NT2/D1 (cell line): ENCODE data around the gene TM9SF4.
"Not testable (repeated sequence)": the region's sequence is repeated elsewhere in the genome, so short reads cannot be mapped to it uniquely, and the experiment has no call there.

Source experiments
- DNase-seq: peaks from one replicate; pipeline ENCODE4 v3.0.0-alpha.2; 2011; ENCODE audit warnings: low read depth, low spot score
- H3K27me3 ChIP-seq: 2 replicates; pipeline ENCODE4 v1.6.0; 2011; ENCODE audit warnings: mild to moderate bottlenecking; ENCODE audit not compliant: insufficient read length, insufficient read depth
- H3K36me3 ChIP-seq: 2 replicates; pipeline ENCODE4 v1.6.1; 2011; ENCODE audit warnings: mild to moderate bottlenecking, low read length, mixed read lengths; ENCODE audit not compliant: insufficient read depth, insufficient read length
- H3K4me1 ChIP-seq: 2 replicates; pipeline ENCODE4 v1.5.1; 2011; ENCODE audit not compliant: insufficient read depth, insufficient read length
- H3K4me3 ChIP-seq: 2 replicates; pipeline ENCODE4 v1.5.1; 2011; ENCODE audit warnings: low read depth; ENCODE audit not compliant: insufficient read length
- H3K9ac ChIP-seq: 2 replicates; pipeline ENCODE4 v1.6.0; 2011; ENCODE audit warnings: low read depth; ENCODE audit not compliant: insufficient read length
- H3K9me3 ChIP-seq: 2 replicates; pipeline ENCODE4 v1.5.1; 2011; ENCODE audit warnings: mild to moderate bottlenecking, low read length; ENCODE audit not compliant: insufficient read depth
- SUZ12 ChIP-seq: IDR thresholded peaks from 2 replicates; pipeline ENCODE4 v1.6.1; 2011; ENCODE audit not compliant: insufficient read length, insufficient read depth; ENCODE audit errors: extremely low read depth
- YY1 ChIP-seq: IDR thresholded peaks from 2 replicates; pipeline ENCODE4 v1.6.1; 2011; ENCODE audit not compliant: insufficient read length, insufficient read depth
- ZNF274 ChIP-seq: IDR thresholded peaks from 2 replicates; pipeline ENCODE4 v1.6.1; 2011; ENCODE audit warnings: mild to moderate bottlenecking, low read depth, low read length

Gene TM9SF4

GRCh38 chr20:32112841-32113240 is 3.3 kb downstream of the TM9SF4 start:
- DNase-seq = no peak
- TF ChIP-seq YY1 = no peak
- no peak for TF ChIP-seq SUZ12
- TF ChIP-seq ZNF274 = no peak
- no peaks in the 10 kb centered on the region for H3K4me1 ChIP-seq
- no peak overlapping the region for H3K9ac ChIP-seq
- H3K36me3 ChIP-seq = peaks cover 32% of the 10 kb centered on the region
- no peaks in the 10 kb centered on the region for H3K27me3 ChIP-seq
- no peaks in the 10 kb centered on the region; the same call in 1 of the 2 replicates for H3K9me3 ChIP-seq
- H3K4me3 ChIP-seq = no peak overlapping the region

- peaks cover 37% of the 10 kb centered on the region for H3K36me3 ChIP-seq
- no peak overlapping the region for H3K4me3 ChIP-seq
- H3K9ac ChIP-seq = no peak overlapping the region
- no peaks in the 10 kb centered on the region; the same call in 1 of the 2 replicates for H3K9me3 ChIP-seq
- no peaks in the 10 kb centered on the region for H3K4me1 ChIP-seq
- no peak for DNase-seq
- H3K27me3 ChIP-seq = no peaks in the 10 kb centered on the region
- TF ChIP-seq YY1 (no peak), ZNF274 (no peak), SUZ12 (no peak)
Observed at GRCh38 chr20:32113591-32114260, 4.2 kb downstream of the TM9SF4 start.

- DNase-seq = no peak
- no peak overlapping the region for H3K4me3 ChIP-seq
- H3K27me3 ChIP-seq = no peaks in the 10 kb centered on the region
- no peaks in the 10 kb centered on the region for H3K4me1 ChIP-seq
- no peaks in the 10 kb centered on the region for H3K9me3 ChIP-seq
- peaks cover 37% of the 10 kb centered on the region for H3K36me3 ChIP-seq
- H3K9ac ChIP-seq = no peak overlapping the region
- TF ChIP-seq ZNF274 = no peak
- no peak for TF ChIP-seq SUZ12
- TF ChIP-seq YY1 = no peak
Observed at GRCh38 chr20:32114305-32114960, 4.9 kb downstream of the TM9SF4 start.

GRCh38 chr20:32115211-32115767 is 5.8 kb downstream of the TM9SF4 start:
- TF ChIP-seq ZNF274 = no peak
- TF ChIP-seq SUZ12 = no peak
- TF ChIP-seq YY1 = no peak
- Histone ChIP-seq H3K9me3 (peaks cover 6% of the 10 kb centered on the region), H3K4me1 (no peaks in the 10 kb centered on the region), H3K9ac (no peak overlapping the region), H3K27me3 (no peaks in the 10 kb centered on the region), H3K36me3 (peaks cover 37% of the 10 kb centered on the region), H3K4me3 (no peak overlapping the region)
- DNase-seq = no peak

GRCh38 chr20:32116079-32116521 is 6.6 kb downstream of the TM9SF4 start:
- Histone ChIP-seq H3K4me3 (no peak overlapping the region), H3K4me1 (no peaks in the 10 kb centered on the region), H3K36me3 (peaks cover 36% of the 10 kb centered on the region), H3K9ac (no peak overlapping the region), H3K27me3 (no peaks in the 10 kb centered on the region), H3K9me3 (peaks cover 6% of the 10 kb centered on the region)
- DNase-seq = no peak
- TF ChIP-seq ZNF274 (no peak), SUZ12 (no peak), YY1 (no peak)

- not testable (repeated sequence) for H3K9me3 ChIP-seq, H3K4me1 ChIP-seq, H3K9ac ChIP-seq, H3K4me3 ChIP-seq, H3K27me3 ChIP-seq, DNase-seq
- peaks cover 31% of the 10 kb centered on the region for H3K36me3 ChIP-seq
Observed at GRCh38 chr20:32116796-32117195, 7.3 kb downstream of the TM9SF4 start.

GRCh38 chr20:32118427-32118826 is 8.9 kb downstream of the TM9SF4 start:
- H3K9ac ChIP-seq, H3K4me3 ChIP-seq, H3K9me3 ChIP-seq, H3K4me1 ChIP-seq, H3K27me3 ChIP-seq, DNase-seq: not testable (repeated sequence)
- H3K36me3 ChIP-seq = peaks cover 19% of the 10 kb centered on the region

GRCh38 chr20:32119734-32120133 is 10.2 kb downstream of the TM9SF4 start:
- no peaks in the 10 kb centered on the region for H3K27me3 ChIP-seq
- no peak for TF ChIP-seq YY1
- TF ChIP-seq ZNF274 = no peak
- TF ChIP-seq SUZ12 = no peak
- no peak overlapping the region for H3K9ac ChIP-seq
- no peaks in the 10 kb centered on the region for H3K4me1 ChIP-seq
- H3K9me3 ChIP-seq = peaks cover 10% of the 10 kb centered on the region
- no peak for DNase-seq
- H3K36me3 ChIP-seq = peaks cover 18% of the 10 kb centered on the region
- H3K4me3 ChIP-seq = no peak overlapping the region

- H3K4me1 ChIP-seq, H3K27me3 ChIP-seq, H3K9ac ChIP-seq, DNase-seq, H3K9me3 ChIP-seq, H3K4me3 ChIP-seq: not testable (repeated sequence)
- H3K36me3 ChIP-seq = peaks cover 13% of the 10 kb centered on the region
Observed at GRCh38 chr20:32121908-32122307, 12.4 kb downstream of the TM9SF4 start.
